ENCODE data around the gene TSPAN18.

DNA sequence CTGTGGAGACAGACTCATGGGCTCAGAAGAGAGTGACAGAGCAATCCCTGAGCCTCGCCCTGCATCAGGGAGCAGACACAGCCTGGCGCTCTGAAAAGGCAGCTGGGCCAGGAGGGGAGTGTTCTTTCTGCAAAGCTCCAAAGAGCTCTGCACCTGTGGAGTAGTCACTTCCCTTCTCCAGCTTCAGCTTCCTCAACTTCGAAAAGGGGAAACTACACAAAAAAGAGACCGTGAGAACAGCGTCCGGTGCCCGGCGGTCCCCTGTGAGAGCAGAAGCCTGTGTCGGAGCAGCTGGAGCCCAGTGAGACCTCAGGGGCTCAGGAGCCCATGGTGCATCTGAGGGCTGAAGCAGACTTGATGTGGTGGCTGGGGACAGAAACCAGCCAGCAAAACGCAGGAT is 188.9 kb downstream of the TSPAN18 start:
- no peak for TF ChIP-seq EZH2 (IDR thresholded peaks at IDR 0.05)
- TF ChIP-seq FOXP2 (optimal IDR thresholded peaks at IDR 0.05; ENCODE audit: control extremely low read depth, extremely low read length, insufficient read depth): no peak

Data from SK-N-MC (cell line).